HG03039 (cell line): ENCODE results near the gene NTPCR.

Experiments
- ATAC-seq: cut with Tn5 transposase; IDR thresholded peaks from one replicate; pipeline ENCODE4 v1.9.1; 2021; ENCODE audit warnings: mild to moderate bottlenecking, moderate library complexity; ENCODE audit not compliant: unreplicated experiment

Gene NTPCR

DNA sequence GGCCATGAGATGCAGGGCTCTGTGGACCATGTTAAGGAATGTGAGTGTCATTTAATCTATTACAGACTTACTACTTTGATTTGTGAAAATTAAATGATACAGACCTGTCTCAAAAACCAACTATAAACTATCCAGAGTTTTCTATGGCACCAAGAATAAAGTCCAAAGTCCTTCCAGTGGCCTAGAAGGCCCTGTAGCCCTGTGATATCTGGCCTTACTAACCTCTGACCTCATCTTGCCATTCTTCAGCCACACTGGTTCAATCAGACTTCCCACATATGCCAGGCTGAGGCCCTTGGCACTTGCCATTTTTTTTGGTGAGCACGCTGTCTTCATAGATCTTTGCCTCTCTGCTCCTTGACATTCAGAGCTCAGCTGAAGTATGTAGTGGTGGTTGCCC lies 7.7 kb downstream of the NTPCR start:
- no peak for ATAC-seq

DNA sequence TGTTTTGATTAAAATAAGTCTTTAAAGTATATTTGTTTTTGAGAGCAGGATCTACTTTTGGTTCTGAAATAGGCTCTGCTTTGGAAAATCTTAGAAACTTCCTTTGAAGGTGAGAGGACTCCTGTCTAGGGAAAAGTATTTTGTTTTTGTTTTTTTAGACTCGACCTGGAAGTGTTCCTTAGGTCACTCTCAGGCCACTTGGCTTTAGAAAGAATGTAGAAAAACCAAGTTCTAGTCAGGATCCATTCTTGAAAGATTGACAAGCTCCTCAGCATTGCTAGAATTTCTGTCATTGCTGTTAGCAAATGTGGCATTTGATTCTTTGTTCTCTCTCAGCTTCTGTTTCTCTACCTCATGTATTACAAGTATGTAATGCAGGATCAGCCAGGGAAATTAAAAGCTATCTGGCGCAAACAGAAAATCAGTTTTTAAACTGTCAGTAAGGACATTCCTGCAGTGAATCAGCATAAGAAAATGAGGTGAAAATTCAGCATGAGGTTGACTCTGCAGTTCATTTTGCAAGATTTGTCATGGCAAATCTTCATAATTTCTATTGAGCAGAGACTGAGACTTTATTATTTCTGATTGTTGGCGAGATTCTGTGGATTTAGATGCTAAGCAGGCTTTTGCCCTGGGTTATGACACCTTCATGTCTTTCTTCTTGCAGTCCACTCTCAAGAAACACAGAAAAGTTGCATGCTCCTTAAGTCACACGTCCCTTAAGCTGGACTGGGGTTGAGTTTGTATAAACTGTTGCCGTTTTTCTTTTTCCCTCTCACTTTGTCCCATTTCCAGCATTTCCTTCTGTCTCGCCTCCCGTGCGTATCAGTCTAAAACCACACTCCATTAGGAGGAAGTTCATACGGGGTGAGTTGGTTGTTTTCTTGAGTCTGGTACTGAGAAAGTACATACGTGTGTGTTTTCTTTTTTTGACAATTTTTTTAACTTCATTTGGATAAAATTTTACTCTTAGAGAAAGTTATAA lies 12.6 kb downstream of the NTPCR start:
- ATAC-seq: no peak

DNA sequence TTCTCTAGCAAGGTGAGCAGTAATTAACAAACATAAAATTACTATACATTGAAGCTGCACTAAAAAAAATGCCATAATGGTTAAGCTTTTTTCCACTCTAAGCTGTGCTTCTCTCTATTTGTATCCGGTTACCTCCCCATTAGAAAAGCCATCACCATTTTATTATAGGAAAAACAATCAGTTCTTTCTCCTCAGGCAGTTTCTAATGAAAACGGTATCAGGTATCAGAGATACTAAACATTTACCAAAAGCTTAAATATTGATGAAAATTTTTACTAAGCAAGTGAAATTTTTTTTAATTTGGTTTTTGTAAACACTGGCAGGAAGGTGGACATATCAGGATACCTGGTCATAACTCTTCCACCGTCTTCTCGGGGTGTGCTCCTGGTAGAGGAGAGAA lies 14.2 kb downstream of the NTPCR start:
- ATAC-seq: no peak

DNA sequence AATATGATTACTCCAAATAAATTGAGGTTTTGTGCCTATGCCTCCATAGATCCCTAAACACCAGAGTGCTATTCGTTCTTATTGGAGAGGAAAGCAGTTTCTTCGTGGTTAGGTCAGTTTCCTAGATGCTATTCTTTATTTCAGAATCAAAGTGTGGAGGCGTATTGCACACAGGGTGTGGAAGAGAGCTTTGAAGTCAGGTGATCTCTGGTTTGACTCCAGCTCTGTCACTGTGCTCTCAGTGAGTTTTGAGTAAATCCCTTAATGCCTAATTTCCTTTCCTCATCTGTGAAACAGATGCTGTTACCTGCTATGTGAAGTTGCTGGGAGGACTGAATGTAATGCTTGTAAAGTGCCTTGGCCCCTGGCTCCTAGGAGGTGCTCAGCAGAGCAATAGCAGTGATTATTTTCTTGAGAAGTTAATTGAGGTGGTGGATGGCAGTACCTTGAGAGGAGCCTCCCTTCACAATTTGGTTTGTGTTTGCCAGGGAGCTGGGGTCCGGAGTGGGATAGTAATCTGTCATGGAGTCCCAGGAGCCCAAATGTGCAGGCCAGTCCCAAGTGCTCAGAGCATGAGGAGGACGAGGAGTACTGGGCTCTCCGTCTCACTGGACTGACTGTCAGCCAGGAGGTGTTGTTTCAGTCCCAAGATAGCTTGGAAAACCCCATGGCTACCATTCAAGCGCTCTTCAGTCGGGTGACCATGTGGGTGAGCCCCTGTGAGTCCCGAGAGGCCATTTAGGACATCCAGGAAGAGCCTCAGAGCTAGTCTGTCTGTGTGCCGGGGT lies 14.9 kb downstream of the NTPCR start:
- no peak for ATAC-seq

DNA sequence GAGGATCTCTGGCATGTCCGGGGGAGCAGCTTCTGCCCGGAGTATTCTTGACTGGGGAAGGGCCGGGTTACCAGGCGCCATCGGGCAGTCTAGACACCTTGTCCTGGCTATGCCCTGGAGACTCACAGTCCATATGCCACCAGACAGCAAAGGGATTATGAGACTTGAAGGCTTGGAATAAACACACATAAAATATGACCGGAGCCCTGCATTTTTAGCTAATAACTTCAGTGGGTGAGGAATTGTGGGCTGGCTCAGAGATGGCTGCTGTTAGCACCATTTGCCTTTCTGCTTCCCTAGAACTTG lies 15.5 kb downstream of the NTPCR start:
- no peak for ATAC-seq

DNA sequence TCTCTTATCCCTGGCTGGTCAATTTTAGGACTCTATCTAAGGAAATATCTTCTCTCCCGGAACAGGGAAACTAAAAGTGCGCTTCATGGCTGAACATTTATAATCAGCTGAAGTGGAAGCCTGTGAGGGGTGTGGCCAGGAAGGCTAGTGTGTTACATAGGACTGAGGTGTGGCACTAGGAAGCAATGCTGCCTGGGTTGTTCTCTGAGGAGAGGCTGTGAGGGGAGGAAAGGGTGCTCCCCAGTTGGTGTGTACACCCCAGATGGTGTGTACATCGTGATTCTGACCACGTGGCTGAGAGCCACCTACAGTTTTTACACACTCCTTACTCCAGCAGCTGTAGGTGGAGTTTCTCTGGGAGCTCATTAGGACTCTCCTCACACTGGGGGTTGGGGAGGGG lies 16.3 kb downstream of the NTPCR start:
- no peak for ATAC-seq

DNA sequence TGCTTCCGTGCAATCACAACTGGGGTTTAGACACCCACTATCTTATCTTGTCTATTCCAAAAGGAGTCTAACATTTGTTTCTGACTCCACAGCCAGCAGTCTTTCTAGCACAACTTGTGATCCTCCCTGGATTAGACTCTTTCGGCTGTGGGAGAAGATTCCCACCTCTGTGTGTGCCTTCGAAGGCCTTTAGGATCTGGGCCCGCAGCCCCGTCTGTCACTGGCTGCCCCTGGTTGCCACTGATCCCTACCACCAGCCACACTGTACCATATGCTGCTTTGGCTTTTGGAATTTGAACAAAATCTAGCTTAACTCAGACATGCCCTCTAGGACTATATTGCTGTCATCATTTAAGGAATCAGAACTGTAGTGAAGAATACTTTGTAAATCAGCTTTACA lies 18.0 kb downstream of the NTPCR start:
- no peak for ATAC-seq

DNA sequence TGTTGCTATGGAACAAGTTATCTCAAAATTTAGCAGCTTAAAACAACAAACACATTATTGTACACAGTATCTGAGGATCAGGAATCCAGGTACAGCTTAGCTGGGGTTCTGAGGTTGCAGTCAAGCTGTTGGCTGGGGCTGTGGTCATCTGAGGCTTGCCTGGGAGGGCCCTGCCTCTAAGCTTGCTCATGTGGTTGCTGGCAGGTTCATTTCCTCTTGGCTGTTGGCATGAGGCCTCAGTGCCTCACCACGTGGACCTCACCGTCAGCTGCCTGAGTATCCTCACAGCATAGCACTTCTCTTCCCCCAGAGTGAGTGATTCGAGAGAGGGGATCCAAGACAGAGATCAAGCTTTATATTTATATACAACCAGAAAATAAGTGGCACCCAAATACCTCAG lies 18.6 kb downstream of the NTPCR start:
- ATAC-seq: no peak

DNA sequence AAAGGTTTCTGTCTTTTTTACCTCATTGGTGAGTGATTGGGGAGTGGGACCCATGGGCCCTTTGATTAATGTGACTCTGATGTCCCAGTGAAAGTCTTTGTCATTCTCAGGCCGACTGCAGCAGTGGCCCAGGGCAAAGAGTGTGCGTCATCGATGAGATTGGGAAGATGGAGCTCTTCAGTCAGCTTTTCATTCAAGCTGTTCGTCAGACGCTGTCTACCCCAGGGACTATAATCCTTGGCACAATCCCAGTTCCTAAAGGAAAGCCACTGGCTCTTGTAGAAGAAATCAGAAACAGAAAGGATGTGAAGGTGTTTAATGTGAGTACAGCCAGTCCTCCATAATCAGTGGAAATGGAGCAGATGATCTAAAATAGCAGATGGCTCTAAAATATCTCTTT lies 19.4 kb downstream of the NTPCR start:
- no peak for ATAC-seq

DNA sequence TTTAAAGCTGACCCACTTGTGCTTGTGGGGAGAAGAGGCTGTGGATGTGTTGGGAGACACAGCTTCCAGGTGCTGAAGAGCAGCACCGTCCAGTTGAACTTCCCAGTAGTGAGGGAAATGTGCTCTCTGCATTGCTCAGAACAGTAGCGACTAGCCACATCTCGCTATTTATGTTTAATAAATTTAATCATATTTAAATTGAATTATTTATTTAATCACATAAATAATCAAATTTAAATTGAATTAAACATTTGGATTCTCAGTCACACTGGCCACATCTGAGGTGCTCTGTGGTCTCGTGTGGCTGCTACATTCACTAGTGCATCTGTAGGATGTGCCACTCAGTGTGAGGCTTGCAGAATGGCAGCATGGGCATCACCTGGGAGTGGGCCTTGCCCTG lies 20.1 kb downstream of the NTPCR start:
- no peak for ATAC-seq

DNA sequence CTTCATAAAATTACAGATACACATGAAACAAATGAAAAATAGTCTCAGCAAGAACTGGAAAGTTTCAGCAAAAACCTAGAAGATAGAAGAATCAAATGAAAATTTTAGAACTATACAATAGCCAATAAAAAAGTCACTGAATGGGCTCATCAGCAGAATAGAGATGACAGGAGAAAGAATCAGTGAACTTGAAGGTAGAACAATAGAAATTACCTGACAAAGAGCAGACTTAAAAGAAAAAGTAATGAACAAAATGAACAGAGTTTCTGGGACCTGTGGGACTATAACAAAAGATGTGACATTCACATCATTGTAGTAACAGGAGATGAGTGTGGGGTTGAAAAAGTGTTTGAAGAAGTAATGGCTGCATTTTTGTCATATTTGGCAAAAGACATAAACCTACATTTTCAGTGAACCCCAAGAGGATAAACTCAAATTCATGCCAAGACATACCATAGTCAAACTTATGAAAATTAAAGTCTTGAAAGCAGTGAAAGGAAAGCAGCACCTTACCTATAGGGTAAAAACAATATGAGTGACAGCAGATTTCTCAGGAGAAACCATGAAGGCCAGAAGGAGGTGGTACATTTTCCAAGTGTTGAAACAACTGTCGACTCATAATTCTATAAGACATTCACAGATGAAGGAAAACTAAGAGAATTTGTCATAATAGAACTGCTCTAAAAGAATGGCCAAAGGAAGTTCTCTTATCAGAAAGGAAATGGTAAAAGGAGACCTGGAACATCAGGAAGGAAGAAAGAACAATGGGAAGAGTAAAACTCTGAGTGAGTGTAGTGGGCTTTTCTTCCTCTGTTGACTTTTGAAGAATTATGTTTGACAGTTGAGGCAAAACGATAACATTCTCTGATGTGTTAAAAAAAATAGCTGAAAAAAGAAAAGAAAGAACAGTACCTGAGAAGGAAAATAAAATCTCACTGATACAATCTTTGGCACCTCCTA lies 23.5 kb downstream of the NTPCR start:
- no peak for ATAC-seq

DNA sequence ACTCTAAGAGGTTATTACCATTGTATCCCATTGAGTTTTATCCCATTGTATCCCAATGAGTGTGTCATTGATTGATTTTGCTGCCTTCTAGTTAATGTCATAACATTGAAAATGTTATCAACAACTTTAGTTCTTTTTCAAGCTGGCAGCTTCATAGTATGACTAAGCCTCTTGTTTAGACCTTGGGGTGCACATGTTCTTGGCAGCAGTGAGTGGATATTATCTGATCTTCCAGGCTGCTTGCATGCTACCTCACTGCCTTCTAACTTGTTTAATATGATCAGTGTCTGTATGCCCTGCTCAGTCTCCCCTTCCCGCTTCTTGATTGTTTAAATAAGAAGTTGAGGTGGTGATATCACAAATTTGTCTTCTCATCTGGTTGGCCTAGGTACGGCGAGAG lies 24.6 kb downstream of the NTPCR start:
- ATAC-seq: no peak

DNA sequence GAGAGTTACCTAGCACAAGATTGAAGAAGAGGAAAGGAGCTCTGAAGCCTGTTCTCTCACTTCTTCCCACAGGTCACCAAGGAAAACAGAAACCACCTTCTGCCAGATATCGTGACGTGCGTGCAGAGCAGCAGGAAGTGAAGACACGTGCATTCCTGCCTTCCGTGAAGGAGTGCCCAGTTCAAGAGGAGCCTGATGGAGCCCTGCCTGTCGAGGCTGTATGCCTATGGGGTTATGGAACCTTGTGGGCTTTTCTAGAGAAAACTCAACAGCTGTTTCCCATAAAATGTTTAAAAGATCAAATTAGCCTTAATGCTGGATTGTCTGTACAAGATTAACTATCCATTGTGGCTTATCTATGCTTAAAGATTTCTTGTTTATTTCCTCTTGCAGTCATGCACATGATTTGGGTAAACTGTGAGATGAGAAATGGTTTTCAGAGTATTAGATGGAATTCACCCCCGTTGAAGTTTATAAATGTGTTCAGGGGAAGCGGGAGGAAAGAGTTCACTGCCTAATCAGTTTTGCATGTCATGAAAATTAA lies 27.8 kb downstream of the NTPCR start:
- ATAC-seq: no peak

DNA sequence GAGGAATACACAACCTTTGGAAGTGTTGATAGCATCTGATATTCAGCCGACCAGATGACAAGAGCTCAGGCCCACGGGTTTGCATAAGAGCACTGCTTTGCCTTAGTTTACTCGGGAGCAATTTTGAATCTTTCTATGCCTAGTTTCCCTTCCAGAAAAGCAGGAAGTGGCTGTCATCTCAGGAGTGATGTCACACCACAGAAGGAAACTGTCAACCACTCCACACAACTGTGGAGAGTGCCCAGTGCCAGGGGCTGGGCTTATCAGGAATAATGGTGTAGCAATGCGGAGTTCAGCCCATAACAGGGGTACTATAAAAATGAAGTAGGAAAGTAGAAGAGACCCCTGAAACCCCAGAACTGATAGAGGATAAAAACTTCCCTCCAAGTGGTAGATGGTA lies 28.4 kb downstream of the NTPCR start:
- ATAC-seq: no peak

DNA sequence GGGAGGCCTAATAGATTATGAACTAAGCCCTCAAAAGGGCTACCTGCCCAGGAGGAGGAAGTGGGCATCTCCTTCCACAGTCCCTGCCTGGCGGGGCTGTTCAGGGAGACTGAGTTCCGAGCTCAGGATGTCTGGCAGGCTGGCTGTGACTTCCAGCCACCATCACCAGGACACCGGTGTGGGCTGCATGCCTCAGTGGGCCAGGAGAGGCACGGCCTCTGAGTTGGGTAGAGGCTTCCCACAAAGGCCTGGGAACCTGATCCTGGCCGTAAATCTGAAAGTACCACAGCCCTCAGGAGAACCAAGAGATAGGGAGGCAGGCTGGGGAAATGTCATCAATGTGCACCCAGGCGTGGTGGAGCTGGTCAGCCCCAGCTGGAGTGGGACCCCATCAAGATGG lies 29.1 kb downstream of the NTPCR start:
- no peak for ATAC-seq

DNA sequence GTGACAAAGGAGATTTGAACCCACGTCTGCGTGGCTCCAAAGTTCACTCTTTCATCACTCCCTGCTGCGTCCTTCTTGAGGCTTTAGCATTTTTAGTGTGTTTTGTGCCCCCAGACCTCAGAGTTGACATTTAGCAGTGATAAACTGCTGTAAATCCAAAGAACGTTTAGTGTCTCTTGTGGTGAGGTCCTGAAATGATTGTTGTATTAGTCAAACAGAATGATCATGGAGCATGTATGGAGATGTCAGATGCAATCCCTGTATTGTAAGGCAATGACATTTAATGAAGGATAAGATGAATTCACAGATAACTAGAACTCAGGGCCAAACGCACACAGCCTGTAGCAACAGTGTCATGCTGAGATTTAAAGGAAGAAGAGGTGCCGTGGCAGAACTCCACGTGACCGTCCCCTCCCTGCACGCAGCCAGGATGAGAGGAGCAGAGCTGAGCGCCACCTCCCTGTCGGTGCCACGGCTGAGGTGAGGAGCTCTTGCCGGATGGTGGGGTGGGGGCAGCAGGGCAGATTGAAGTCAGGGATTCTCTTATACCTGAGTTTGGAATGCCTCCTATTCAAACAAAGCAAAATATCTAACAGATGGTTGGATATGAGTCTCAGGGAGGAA lies 30.1 kb downstream of the NTPCR start:
- no peak for ATAC-seq

DNA sequence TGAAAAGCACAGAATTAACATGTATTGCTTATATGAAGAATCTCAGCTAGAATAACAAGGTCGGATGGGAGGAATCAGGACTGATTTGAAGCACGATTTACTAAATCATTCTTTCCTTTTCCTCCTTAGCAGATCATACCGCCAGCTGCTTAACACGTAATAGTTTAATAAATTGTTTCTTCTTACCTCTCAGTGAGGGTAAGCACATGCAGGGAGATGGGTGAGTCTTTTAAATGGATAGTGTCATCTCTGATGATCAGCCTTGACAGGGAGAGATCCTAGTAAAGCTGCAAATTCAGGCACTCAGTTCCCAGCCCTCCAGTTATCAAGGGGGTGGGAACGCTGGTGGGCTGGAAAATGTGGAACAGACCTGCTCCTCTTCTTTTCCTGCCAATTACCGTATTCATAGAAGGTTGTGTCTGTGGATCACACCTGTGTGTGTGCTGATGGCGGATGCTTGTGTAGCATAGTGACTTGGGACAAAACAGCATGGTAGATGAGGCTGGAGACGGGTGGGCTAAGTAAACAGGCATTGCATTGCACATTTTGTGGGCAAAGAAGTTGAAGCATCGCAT lies 30.7 kb downstream of the NTPCR start:
- ATAC-seq: no peak

DNA sequence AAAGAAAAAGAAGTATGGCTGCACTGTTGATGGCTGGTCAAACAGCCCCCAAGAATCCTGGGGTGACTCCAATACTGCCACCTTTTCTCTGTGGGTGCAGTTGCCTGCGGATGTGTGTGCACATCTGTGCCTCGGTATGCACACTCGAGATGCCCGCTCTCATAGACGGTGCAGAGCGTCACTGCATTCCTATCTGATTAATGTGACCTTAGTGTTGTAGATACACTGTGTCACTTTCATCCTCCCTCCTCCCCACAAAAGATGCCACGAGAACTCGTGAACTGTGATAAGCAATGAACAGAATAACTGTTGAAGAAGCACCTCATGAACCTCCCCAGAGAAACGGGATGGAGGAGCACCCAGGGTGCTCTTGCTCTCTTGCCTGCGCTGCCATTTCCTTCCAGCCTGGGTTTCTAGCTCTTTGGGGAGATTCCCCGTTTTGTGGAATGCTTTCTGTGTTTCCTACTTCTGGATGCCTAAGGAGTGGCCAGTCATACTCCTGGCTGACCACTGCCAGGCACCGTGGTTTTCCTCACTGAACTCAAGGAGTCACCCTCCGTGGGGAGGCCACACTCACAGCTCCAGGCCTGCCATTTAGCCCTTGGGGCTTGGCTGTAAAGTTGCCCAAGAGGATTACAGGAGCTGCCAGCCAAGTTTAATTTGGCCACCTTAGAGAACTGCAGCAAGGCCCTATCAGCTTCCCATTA lies 32.0 kb downstream of the NTPCR start:
- ATAC-seq: no peak

DNA sequence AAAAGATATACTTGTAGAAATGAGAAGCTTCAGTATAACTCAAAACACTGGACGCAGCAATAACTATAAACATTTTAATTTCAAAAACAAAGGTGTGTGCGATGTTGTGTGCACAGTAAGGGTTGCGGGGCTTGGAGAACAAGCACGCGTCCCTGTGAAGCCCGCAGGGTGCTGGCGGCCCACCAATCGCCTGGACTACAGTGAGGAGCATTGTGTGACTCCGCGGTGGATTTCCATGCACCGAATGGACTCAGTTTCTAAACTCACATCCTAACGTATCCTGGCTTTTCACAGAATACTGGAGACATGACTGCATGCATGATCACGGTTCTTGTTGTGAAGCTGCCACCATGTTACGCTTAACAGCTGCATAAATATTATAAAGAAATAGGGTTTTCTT lies 33.0 kb downstream of the NTPCR start:
- ATAC-seq: no peak
